Activated naive CD8-positive, alpha-beta T cell treated with anti-CD3 and anti-CD28 coated beads, Interleukin-2, amount 10 ng/mL, durations not matched to agents 7 days and 5 days (primary cell): ENCODE results near the gene RABL3. TPM values are rescaled to one million over a fixed set of nuclear protein-coding genes. Genes with fewer than 3 reads are reported as not detected.
"Not testable (repeated sequence)": the region's sequence is repeated elsewhere in the genome, so short reads cannot be mapped to it uniquely, and the experiment has no call there.

Source experiments
- ATAC-seq: fragments of 150-1000 bp; cut with Tn5 transposase; one replicate; pipeline ENCODE4 v1.10.0; 2021; ENCODE audit warnings: low read depth, moderate library complexity
- POLR2A ChIA-PET: fragments of 350-600 bp; sonication (Branson Sonifier 250); formaldehyde crosslinking; loops from one replicate; lab custom pipeline; 2021; ENCODE audit warnings: antibody characterized with exemption; lab: Charles Lee
- DNase-seq: peaks from one replicate; pipeline ENCODE4 v3.0.0; 2021
- H3K27ac Mint-ChIP-seq: one replicate; pipeline ENCODE4 v1.8.0; 2022; ENCODE audit warnings: mild to moderate bottlenecking, mixed read lengths
- H3K27me3 Mint-ChIP-seq: one replicate; pipeline ENCODE4 v1.8.0; 2022; ENCODE audit warnings: mild to moderate bottlenecking, moderate library complexity, mixed read lengths
- H3K36me3 Mint-ChIP-seq: one replicate; pipeline ENCODE4 v1.8.0; 2021; ENCODE audit warnings: mild to moderate bottlenecking, mixed read lengths
- H3K4me1 Mint-ChIP-seq: one replicate; pipeline ENCODE4 v1.8.0; 2021; ENCODE audit warnings: mixed read lengths
- H3K4me3 Mint-ChIP-seq: one replicate; pipeline ENCODE4 v1.8.0; 2022; ENCODE audit warnings: mild to moderate bottlenecking, moderate library complexity, mixed read lengths
- H3K9me3 Mint-ChIP-seq: one replicate; pipeline ENCODE4 v1.8.0; 2021; ENCODE audit warnings: mixed read lengths
- total RNA-seq, 2 experiments: library from RNA; stranded (reverse); gene quantifications; one replicate each; pipeline ENCODE4 v1.2.3, GENCODE V29; 2021

RABL3 gene
- 10 to 100 TPM; 21.1 to 22.3 TPM for total RNA-seq

DNA sequence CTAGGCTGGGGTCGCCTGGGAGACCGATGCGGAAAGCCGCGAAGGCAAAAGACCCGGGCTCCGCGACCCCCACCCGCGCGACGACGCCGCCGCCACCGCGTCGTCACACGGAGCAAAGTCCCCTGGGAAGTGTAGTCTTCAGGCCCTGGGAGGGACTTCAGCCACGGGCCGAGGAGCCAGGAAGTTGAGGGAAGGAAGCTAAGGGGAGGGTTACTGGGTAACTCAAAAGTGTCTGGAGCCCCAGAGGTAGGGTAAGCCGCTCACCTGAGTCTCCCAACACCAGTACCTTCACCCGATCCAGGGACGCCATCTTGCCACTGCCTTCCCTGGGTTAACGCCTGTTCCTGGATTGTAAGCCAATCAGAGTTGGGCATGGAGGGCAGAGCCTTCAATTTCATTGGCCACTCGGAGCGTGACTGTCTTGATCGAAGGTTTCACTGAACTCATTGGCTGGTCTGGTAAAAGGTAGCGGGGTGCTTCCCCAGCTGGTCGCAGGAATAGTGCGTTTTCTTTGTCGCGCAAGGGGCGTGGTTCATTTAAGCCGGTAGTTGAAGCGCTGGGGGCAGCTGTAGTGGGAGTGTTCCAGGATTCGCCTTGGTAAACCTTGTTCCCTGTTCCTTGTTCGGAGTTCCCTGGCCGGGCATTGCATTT, at the start of gene RABL3, which contains the start of gene GTF2E1:
TSS of gene RABL3 (minus strand) at position 319 of the 651 bp plus-strand sequence. CDS start at position 310, 9 bp downstream.
TSS of gene GTF2E1 (plus strand) at position 547 of the 651 bp plus-strand sequence. CDS start 7,809 bp downstream, outside the sequence.
- Mint-ChIP-seq H3K9me3 (no peaks in the 10 kb centered on the region), H3K27ac (peak within 1 kb of the TSS; percentile 90), H3K27me3 (no peaks in the 10 kb centered on the region), H3K36me3 (peaks cover 12% of the 10 kb centered on the region), H3K4me3 (peak within 1 kb of the TSS; percentile 85), H3K4me1 (peaks cover 23% of the 10 kb centered on the region)
- DNase-seq (peak; percentile 89), ATAC-seq (peak; percentile 99)
- POLR2A ChIA-PET = interaction anchor here (1.0 to 3.0 kb wide), 3 partner anchors 22 to 146 kb away, joined by 3 to 27 read pairs (median 4); partner anchors contain the start of gene NDUFB4

DNA sequence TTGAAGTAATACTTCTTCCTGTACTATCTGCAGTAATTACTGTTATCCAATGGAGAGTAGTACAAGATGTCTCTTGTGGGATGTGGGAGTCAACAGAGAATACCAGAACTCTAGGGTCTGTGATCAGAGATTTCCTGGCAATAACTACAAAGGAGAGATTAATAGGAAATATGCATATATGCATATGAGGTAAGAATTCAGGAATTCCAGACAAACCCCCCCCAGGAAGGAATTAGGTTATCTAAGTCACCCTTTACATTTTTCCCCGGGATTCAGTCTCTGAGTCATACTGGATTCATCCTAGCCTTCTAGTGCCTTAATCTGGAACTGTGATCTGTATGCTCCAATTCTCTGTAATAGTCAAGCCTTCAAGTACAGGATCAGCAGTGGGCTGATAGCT, 49.6 kb upstream of the RABL3 start:
- H3K36me3 Mint-ChIP-seq = no peaks in the 10 kb centered on the region
- POLR2A ChIA-PET = no interaction called here
- no peak overlapping the region for H3K27ac Mint-ChIP-seq
- H3K27me3 Mint-ChIP-seq = peaks cover under 1% of the 10 kb centered on the region
- no peak overlapping the region for H3K4me3 Mint-ChIP-seq
- no peak for ATAC-seq
- H3K4me1 Mint-ChIP-seq = no peaks in the 10 kb centered on the region
- DNase-seq = no peak
- no peaks in the 10 kb centered on the region for H3K9me3 Mint-ChIP-seq

GRCh38 chr3:120791010-120791409, 48.7 kb upstream of the RABL3 start:
- DNase-seq = no peak
- no peak for ATAC-seq
- no peaks in the 10 kb centered on the region for H3K27me3 Mint-ChIP-seq
- no peaks in the 10 kb centered on the region for H3K9me3 Mint-ChIP-seq
- POLR2A ChIA-PET = no interaction called here
- no peak overlapping the region for H3K4me3 Mint-ChIP-seq
- H3K4me1 Mint-ChIP-seq = no peaks in the 10 kb centered on the region
- no peak overlapping the region for H3K27ac Mint-ChIP-seq
- peaks cover 2% of the 10 kb centered on the region for H3K36me3 Mint-ChIP-seq

GRCh38 chr3:120785832-120786231, 43.5 kb upstream of the RABL3 start:
- H3K9me3 Mint-ChIP-seq, H3K27ac Mint-ChIP-seq, POLR2A ChIA-PET, H3K27me3 Mint-ChIP-seq, H3K4me1 Mint-ChIP-seq, H3K4me3 Mint-ChIP-seq, ATAC-seq, DNase-seq: not testable (repeated sequence)
- H3K36me3 Mint-ChIP-seq = peaks cover 19% of the 10 kb centered on the region

GRCh38 chr3:120780977-120781376, 38.7 kb upstream of the RABL3 start:
- no peak overlapping the region for H3K4me3 Mint-ChIP-seq
- H3K4me1 Mint-ChIP-seq = peaks cover 7% of the 10 kb centered on the region
- peaks cover 27% of the 10 kb centered on the region for H3K36me3 Mint-ChIP-seq
- H3K9me3 Mint-ChIP-seq = no peaks in the 10 kb centered on the region
- H3K27ac Mint-ChIP-seq = no peak overlapping the region
- POLR2A ChIA-PET = no interaction called here
- ATAC-seq = no peak
- no peak for DNase-seq
- H3K27me3 Mint-ChIP-seq = no peaks in the 10 kb centered on the region

DNA sequence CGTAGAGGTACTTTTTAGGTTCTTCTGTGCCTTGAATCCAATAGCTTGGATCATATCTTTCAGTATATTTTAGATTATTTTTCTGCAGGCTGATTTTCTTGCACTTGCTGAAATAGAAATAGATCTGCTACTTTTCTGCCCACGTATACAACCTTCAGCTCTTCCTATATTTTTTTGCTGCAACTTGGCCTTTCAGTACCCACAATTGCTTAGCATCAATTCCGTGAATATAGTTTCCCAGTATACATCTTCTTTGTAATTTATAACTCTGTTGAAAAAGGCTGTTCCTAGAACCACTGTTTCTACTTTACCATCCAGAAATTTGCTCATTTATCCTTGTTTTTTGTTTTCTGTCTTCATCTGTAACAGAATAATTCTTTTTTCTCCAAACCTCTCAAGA, 36.5 kb upstream of the RABL3 start:
- DNase-seq (no peak), ATAC-seq (no peak)
- Mint-ChIP-seq H3K4me1 (peaks cover 7% of the 10 kb centered on the region), H3K9me3 (no peaks in the 10 kb centered on the region), H3K4me3 (no peak overlapping the region), H3K27me3 (no peaks in the 10 kb centered on the region), H3K36me3 (peaks cover 21% of the 10 kb centered on the region), H3K27ac (no peak overlapping the region)
- POLR2A ChIA-PET = no interaction called here

GRCh38 chr3:120775411-120775810, 33.1 kb upstream of the RABL3 start:
- Mint-ChIP-seq H3K4me1 (peaks cover 15% of the 10 kb centered on the region), H3K27ac (no peak overlapping the region), H3K9me3 (no peaks in the 10 kb centered on the region), H3K27me3 (no peaks in the 10 kb centered on the region), H3K4me3 (no peak overlapping the region), H3K36me3 (peaks cover 22% of the 10 kb centered on the region)
- POLR2A ChIA-PET = no interaction called here
- DNase-seq = no peak
- ATAC-seq = no peak

DNA sequence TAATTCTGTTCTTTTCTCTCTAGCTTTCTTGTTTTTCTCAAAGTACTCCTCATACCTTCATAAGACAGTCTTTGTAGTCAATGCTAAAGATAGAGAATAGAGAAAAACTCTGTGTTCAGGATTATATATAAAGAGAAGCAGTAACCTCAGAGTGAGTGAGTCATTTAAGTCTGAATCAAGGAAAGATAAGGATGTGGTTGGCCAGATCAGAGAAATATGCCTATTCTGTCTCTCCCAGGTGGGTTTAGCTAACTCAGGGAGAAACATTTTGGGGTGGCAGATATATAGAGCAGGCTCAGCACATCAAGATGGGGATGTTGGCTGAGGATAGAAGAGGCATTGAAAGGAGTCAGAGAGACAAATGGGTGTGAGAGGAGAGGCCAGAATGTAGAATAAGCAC, 31.6 kb upstream of the RABL3 start:
- Mint-ChIP-seq H3K36me3 (peaks cover 23% of the 10 kb centered on the region), H3K4me1 (peaks cover 14% of the 10 kb centered on the region), H3K27ac (no peak overlapping the region), H3K9me3 (no peaks in the 10 kb centered on the region), H3K27me3 (no peaks in the 10 kb centered on the region), H3K4me3 (no peak overlapping the region)
- peak; percentile 76 for ATAC-seq
- POLR2A ChIA-PET = no interaction called here
- DNase-seq = no peak

- Mint-ChIP-seq H3K36me3 (peaks cover 23% of the 10 kb centered on the region), H3K27me3 (no peaks in the 10 kb centered on the region), H3K27ac (no peak overlapping the region), H3K4me1 (peaks cover 12% of the 10 kb centered on the region), H3K4me3 (no peak overlapping the region), H3K9me3 (no peaks in the 10 kb centered on the region)
- POLR2A ChIA-PET = interaction anchor here (1.0 to 1.4 kb wide), 2 partner anchors 8 to 176 kb away, joined by 3 read pairs; partner anchors contain the start of gene NDUFB4
- ATAC-seq (no peak), DNase-seq (no peak)
These were observed 29.8 kb upstream of the RABL3 start for GRCh38 chr3:120772081-120772480.

GRCh38 chr3:120770891-120771290, 28.6 kb upstream of the RABL3 start:
- H3K4me1 Mint-ChIP-seq = peaks cover 12% of the 10 kb centered on the region
- peaks cover 20% of the 10 kb centered on the region for H3K36me3 Mint-ChIP-seq
- no peak for ATAC-seq
- H3K27ac Mint-ChIP-seq = no peak overlapping the region
- DNase-seq = no peak
- H3K9me3 Mint-ChIP-seq = no peaks in the 10 kb centered on the region
- POLR2A ChIA-PET = no interaction called here
- H3K4me3 Mint-ChIP-seq = no peak overlapping the region
- no peaks in the 10 kb centered on the region for H3K27me3 Mint-ChIP-seq

- Mint-ChIP-seq H3K27me3 (no peaks in the 10 kb centered on the region), H3K36me3 (peaks cover 22% of the 10 kb centered on the region), H3K4me3 (no peak overlapping the region), H3K27ac (no peak overlapping the region), H3K9me3 (no peaks in the 10 kb centered on the region), H3K4me1 (peaks cover 14% of the 10 kb centered on the region)
- DNase-seq (no peak), ATAC-seq (no peak)
- POLR2A ChIA-PET = no interaction called here
These were observed 27.1 kb upstream of the RABL3 start for GRCh38 chr3:120769436-120769835.

DNA sequence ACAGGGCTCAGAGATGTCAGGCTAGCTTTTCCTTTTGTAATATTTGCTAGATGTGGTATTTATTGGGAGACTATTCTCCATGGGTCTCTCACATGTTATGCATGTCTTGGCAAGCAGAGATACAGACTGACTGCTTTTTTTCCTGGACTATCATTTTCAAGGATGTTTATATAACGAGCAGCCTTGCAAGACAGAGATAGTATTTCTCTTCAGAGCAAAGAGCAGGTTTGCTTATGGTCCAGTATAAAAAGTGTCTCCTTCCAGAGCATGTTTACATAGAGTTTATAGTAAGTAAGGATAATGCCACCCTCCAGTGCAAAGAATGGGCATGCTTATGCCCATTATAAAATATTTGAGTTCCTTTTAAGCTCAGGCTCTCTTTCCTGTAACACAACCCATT, 24.8 kb upstream of the RABL3 start:
- H3K27ac Mint-ChIP-seq = no peak overlapping the region
- H3K9me3 Mint-ChIP-seq = no peaks in the 10 kb centered on the region
- ATAC-seq = no peak
- H3K36me3 Mint-ChIP-seq = peaks cover 18% of the 10 kb centered on the region
- H3K4me1 Mint-ChIP-seq = peaks cover 13% of the 10 kb centered on the region
- no peaks in the 10 kb centered on the region for H3K27me3 Mint-ChIP-seq
- POLR2A ChIA-PET = no interaction called here
- DNase-seq = no peak
- H3K4me3 Mint-ChIP-seq = no peak overlapping the region

DNA sequence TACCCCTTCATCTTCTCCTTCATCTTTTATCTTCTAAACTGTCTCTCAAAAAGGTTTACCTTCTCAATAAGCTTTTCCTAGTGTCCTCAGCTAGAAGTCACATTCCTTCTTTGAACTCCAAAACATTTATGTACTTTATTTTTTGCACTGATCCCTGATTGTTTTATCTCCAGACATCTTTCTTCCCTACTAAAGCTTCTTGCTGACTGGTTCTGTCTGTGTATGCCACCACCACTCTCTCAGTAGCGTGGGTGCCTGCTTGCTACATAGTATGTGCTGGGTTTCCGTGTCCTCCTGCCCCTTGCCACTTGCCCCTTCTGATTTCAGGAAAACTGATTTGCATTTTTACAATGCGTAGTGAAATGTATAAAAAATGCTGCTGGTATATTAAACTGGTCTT, 24.3 kb upstream of the RABL3 start:
- peaks cover 17% of the 10 kb centered on the region for H3K36me3 Mint-ChIP-seq
- DNase-seq (no peak), ATAC-seq (no peak)
- no peaks in the 10 kb centered on the region for H3K9me3 Mint-ChIP-seq
- peaks cover 10% of the 10 kb centered on the region for H3K4me1 Mint-ChIP-seq
- no peaks in the 10 kb centered on the region for H3K27me3 Mint-ChIP-seq
- H3K4me3 Mint-ChIP-seq = no peak overlapping the region
- POLR2A ChIA-PET = no interaction called here
- no peak overlapping the region for H3K27ac Mint-ChIP-seq

DNA sequence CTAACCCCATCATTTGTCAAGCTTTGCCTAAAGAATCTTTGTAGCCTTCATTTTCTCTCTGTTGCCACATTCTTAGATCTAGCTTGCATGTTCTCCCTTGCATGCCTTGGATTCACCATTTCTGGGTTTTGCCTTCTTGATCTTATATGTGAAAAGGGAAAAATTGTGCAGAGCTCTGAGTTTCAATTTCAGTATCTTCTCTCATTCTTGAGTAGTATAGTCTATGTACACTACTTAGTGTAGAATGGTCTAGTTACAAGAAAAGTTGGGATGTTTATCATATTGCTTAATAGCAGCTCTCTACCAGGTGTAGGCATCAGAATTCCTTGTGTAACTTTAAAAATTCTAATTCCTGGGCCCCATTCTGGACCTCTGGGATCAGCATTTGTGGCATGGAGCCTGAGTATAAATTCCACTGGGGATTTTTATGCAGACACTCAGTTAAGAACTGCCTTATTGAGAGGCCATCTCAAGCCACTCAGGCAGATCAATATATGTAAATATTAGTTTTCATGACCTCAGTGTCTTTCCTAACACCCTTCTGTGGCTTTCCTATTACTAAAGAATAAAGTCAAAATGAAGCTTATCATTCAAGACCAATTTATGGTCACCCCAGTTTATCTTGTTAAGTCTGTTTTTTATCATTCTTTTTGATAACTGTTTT, 23.6 kb upstream of the RABL3 start:
- POLR2A ChIA-PET = no interaction called here
- Mint-ChIP-seq H3K4me3 (no peak overlapping the region), H3K9me3 (no peaks in the 10 kb centered on the region), H3K27me3 (no peaks in the 10 kb centered on the region), H3K27ac (no peak overlapping the region), H3K4me1 (peaks cover 8% of the 10 kb centered on the region), H3K36me3 (peaks cover 21% of the 10 kb centered on the region)
- ATAC-seq = no peak
- DNase-seq = no peak
